Measurements from ENCODE around the gene NFKB1. TPM values are rescaled to one million over a fixed set of nuclear protein-coding genes. Genes with fewer than 3 reads are reported as not detected.
A peak's percentile ranks its signal among the peaks of the same experiment; 100 is the strongest.

Gene NFKB1
- polyA plus RNA-seq, 1 donor (not counting 4 experiments of a cell fraction or from before 2014, with no cell fraction given), result 21.8 TPM

- dilution Hi-C loops (cut with MboI; ENCODE audit: extremely low pct_ligation_motif_present, low sequenced_read_pairs), result no loop called here
- Histone ChIP-seq H3K79me2 (ENCODE audit: control insufficient read depth, insufficient read depth, low read length) (no peaks in the 10 kb centered on the region), H3K27ac (ENCODE audit: control insufficient read depth, insufficient read depth, low read length) (no peak overlapping the region), H3K27me3 (ENCODE audit: control insufficient read depth, extremely low read depth, insufficient read depth, low read length) (no peaks in the 10 kb centered on the region), H3K4me1 (ENCODE audit: control insufficient read depth, extremely low read depth, insufficient read depth, low read length) (peaks cover 16% of the 10 kb centered on the region), H3K9me3 (ENCODE audit: control insufficient read depth, low read depth, low read length) (no peaks in the 10 kb centered on the region), H3K9me1 (ENCODE audit: control insufficient read depth, extremely low read depth, insufficient read depth, low read length) (no peaks in the 10 kb centered on the region), H3K9ac (ENCODE audit: control insufficient read depth, extremely low read depth, insufficient read depth, low read length) (no peak overlapping the region), H2AFZ (ENCODE audit: control insufficient read depth, low read length) (no peak overlapping the region), H3K4me2 (ENCODE audit: control insufficient read depth, extremely low read depth, insufficient read depth, low read depth, low read length) (no peak overlapping the region), H4K20me1 (ENCODE audit: control insufficient read depth, extremely low read depth, insufficient read depth, low read length) (no peaks in the 10 kb centered on the region), H3K36me3 (ENCODE audit: control insufficient read depth in 2 of 2, extremely low read depth in 1 of 2, insufficient read depth in 2 of 2, low read length in 2 of 2) (peaks cover 0 to 9% of the 10 kb centered on the region in 2 experiments), H3K4me3 (ENCODE audit: control insufficient read depth in 2 of 3, extremely low read depth in 1 of 3, insufficient read depth in 2 of 3, low read depth in 1 of 3, low read length in 3 of 3) (no peak overlapping the region)
- DNase-seq (ENCODE audit: low read depth, low spot score) (no peak), FAIRE-seq (peak; percentile 61)
- TF ChIP-seq EZH2 (IDR thresholded peaks at IDR 0.05; ENCODE audit: low read length) (no peak), CTCF (optimal IDR thresholded peaks at IDR 0.05 in 1 of 3, IDR thresholded peaks at IDR 0.05 in 1 of 3, conservative IDR thresholded peaks at IDR 0.05 in 1 of 3; ENCODE audit: extremely low read depth in 1 of 3, insufficient read depth in 2 of 3, low read length in 3 of 3) (no peak)
These were observed 131.3 kb downstream of the NFKB1 start for GRCh38 chr4:102632241-102633065.

GRCh38 chr4:102633100-102633499, 131.9 kb downstream of the NFKB1 start:
- no peak overlapping the region for H3K27ac ChIP-seq (ENCODE audit: control insufficient read depth, insufficient read depth, low read length)
- H3K36me3 ChIP-seq (ENCODE audit: control insufficient read depth in 2 of 2, extremely low read depth in 1 of 2, insufficient read depth in 2 of 2, low read length in 2 of 2), result peaks cover 0 to 9% of the 10 kb centered on the region in 2 experiments
- no peak overlapping the region for H3K4me3 ChIP-seq (ENCODE audit: control insufficient read depth in 2 of 3, extremely low read depth in 1 of 3, insufficient read depth in 2 of 3, low read depth in 1 of 3, low read length in 3 of 3)
- FAIRE-seq (no peak), DNase-seq (ENCODE audit: low read depth, low spot score) (no peak)
- no peak overlapping the region for H3K9ac ChIP-seq (ENCODE audit: control insufficient read depth, extremely low read depth, insufficient read depth, low read length)
- peaks cover 11% of the 10 kb centered on the region for H3K4me1 ChIP-seq (ENCODE audit: control insufficient read depth, extremely low read depth, insufficient read depth, low read length)
- no peaks in the 10 kb centered on the region for H3K9me1 ChIP-seq (ENCODE audit: control insufficient read depth, extremely low read depth, insufficient read depth, low read length)
- dilution Hi-C loops (cut with MboI; ENCODE audit: extremely low pct_ligation_motif_present, low sequenced_read_pairs), result no loop called here
- H3K4me2 ChIP-seq (ENCODE audit: control insufficient read depth, extremely low read depth, insufficient read depth, low read depth, low read length), result no peak overlapping the region
- H3K9me3 ChIP-seq (ENCODE audit: control insufficient read depth, low read depth, low read length), result no peaks in the 10 kb centered on the region
- H3K79me2 ChIP-seq (ENCODE audit: control insufficient read depth, insufficient read depth, low read length), result no peaks in the 10 kb centered on the region
- no peak overlapping the region for H2AFZ ChIP-seq (ENCODE audit: control insufficient read depth, low read length)
- H3K27me3 ChIP-seq (ENCODE audit: control insufficient read depth, extremely low read depth, insufficient read depth, low read length), result no peaks in the 10 kb centered on the region
- H4K20me1 ChIP-seq (ENCODE audit: control insufficient read depth, extremely low read depth, insufficient read depth, low read length), result no peaks in the 10 kb centered on the region
- no peak for TF ChIP-seq CTCF (optimal IDR thresholded peaks at IDR 0.05 in 1 of 3, IDR thresholded peaks at IDR 0.05 in 1 of 3, conservative IDR thresholded peaks at IDR 0.05 in 1 of 3; ENCODE audit: extremely low read depth in 1 of 3, insufficient read depth in 2 of 3, low read length in 3 of 3)

Data from keratinocyte (primary cell).